Mammary epithelial cell (primary cell): ENCODE data around the gene C12orf75.

Source experiments
- EZH2 ChIP-seq: IDR thresholded peaks from 2 replicates; pipeline ENCODE4 v1.6.1; 2012; ENCODE audit warnings: low read length, inconsistent platforms, borderline replicate concordance
- TF ChIP-seq, protein P1 (sequence below), 2 donors: IDR thresholded peaks in 1 of 2; conservative IDR thresholded peaks in 1 of 2; 2 replicates each; pipeline ENCODE4 v1.5.1; 2011 to 2012; ENCODE audit warnings: inconsistent platforms in 2 of 2, low read length in 2 of 2, mild to moderate bottlenecking in 2 of 2, control low read depth in 1 of 2, low read depth in 1 of 2; ENCODE audit not compliant: insufficient read depth in 1 of 2; ENCODE audit errors: extremely low read depth in 1 of 2

GRCh38 chr12:105336411-105336810, 5.9 kb downstream of the C12orf75 start:
- TF ChIP-seq, protein P1, sequence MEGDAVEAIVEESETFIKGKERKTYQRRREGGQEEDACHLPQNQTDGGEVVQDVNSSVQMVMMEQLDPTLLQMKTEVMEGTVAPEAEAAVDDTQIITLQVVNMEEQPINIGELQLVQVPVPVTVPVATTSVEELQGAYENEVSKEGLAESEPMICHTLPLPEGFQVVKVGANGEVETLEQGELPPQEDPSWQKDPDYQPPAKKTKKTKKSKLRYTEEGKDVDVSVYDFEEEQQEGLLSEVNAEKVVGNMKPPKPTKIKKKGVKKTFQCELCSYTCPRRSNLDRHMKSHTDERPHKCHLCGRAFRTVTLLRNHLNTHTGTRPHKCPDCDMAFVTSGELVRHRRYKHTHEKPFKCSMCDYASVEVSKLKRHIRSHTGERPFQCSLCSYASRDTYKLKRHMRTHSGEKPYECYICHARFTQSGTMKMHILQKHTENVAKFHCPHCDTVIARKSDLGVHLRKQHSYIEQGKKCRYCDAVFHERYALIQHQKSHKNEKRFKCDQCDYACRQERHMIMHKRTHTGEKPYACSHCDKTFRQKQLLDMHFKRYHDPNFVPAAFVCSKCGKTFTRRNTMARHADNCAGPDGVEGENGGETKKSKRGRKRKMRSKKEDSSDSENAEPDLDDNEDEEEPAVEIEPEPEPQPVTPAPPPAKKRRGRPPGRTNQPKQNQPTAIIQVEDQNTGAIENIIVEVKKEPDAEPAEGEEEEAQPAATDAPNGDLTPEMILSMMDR (conservative IDR thresholded peaks at IDR 0.05 in 1 of 2, IDR thresholded peaks at IDR 0.05 in 1 of 2; ENCODE audit: extremely low read depth in 1 of 2, insufficient read depth in 1 of 2, low read depth in 1 of 2, low read length in 2 of 2), result no peak
- no peak for TF ChIP-seq EZH2
